Natural killer cell (primary cell): ENCODE results near the gene RAET1E. TPM values are rescaled to one million over a fixed set of nuclear protein-coding genes. Genes with fewer than 3 reads are reported as not detected.
A peak's percentile ranks its signal among the peaks of the same experiment; 100 is the strongest.

Experiments used
- ATAC-seq, 3 donors: fragments of 150-1000 bp in 2 of 3; fragments of 200-7000 bp in 1 of 3; cut with Tn5 transposase; 1 replicate in 1 of 3; 2 replicates in 2 of 3; pipeline ENCODE4 v1.10.0; 2021; ENCODE audit warnings: mild to moderate bottlenecking in 2 of 3, moderate library complexity in 2 of 3
- DNase-seq, 2 donors: peaks; one replicate each; pipeline versions ENCODE4 v3.0.0 to v3.0.0-alpha.2; 2013 to 2021; ENCODE audit warnings: mixed read lengths in 1 of 2
- H3K27ac ChIP-seq: one replicate; pipeline ENCODE4 v1.5.1; 2013; ENCODE audit warnings: mild to moderate bottlenecking, low read length
- H3K27me3 ChIP-seq: one replicate; pipeline ENCODE4 v1.6.1; 2013; ENCODE audit warnings: low read length; ENCODE audit not compliant: control insufficient read depth, insufficient read depth
- H3K36me3 ChIP-seq: one replicate; pipeline ENCODE4 v1.6.1; 2013; ENCODE audit warnings: low read length; ENCODE audit not compliant: control insufficient read depth, insufficient read depth
- H3K4me1 ChIP-seq: one replicate; pipeline ENCODE4 v1.6.1; 2013; ENCODE audit warnings: low read length; ENCODE audit not compliant: control insufficient read depth, insufficient read depth
- H3K4me3 ChIP-seq: one replicate; pipeline ENCODE4 v1.5.1; 2013; ENCODE audit warnings: low read length
- H3K9me3 ChIP-seq: one replicate; pipeline ENCODE4 v1.6.1; 2013; ENCODE audit warnings: low read length; ENCODE audit not compliant: control insufficient read depth, insufficient read depth
- H3K27ac Mint-ChIP-seq, 2 donors: one replicate each; pipeline ENCODE4 v1.8.0; 2022; ENCODE audit warnings: mild to moderate bottlenecking in 2 of 2, mixed read lengths in 2 of 2, moderate library complexity in 1 of 2
- H3K27me3 Mint-ChIP-seq, 2 donors: one replicate each; pipeline ENCODE4 v1.8.0; 2022; ENCODE audit warnings: low read depth in 2 of 2, mixed read lengths in 2 of 2
- H3K36me3 Mint-ChIP-seq: one replicate; pipeline ENCODE4 v1.8.0; 2022; ENCODE audit warnings: mixed read lengths
- H3K4me1 Mint-ChIP-seq, 2 donors: one replicate each; pipeline ENCODE4 v1.8.0; 2022; ENCODE audit warnings: mixed read lengths in 2 of 2
- H3K4me3 Mint-ChIP-seq: one replicate; pipeline ENCODE4 v1.8.0; 2022; ENCODE audit warnings: mild to moderate bottlenecking, moderate library complexity, mixed read lengths
- H3K9me3 Mint-ChIP-seq, 2 donors: one replicate each; pipeline ENCODE4 v1.8.0; 2022; ENCODE audit warnings: mixed read lengths in 2 of 2
- WGBS: methylation state at CpG from one replicate; pipeline ENCODE4 v1.1.7; 2013; ENCODE audit warnings: missing lambda C conversion rate; ENCODE audit not compliant: insufficient coverage; 5-methylcytosine and 5-hydroxymethylcytosine counted together
- intact Hi-C: fragments of 100-400 bp; cut with micrococcal nuclease; formaldehyde crosslinking; loops from one replicate; pipeline ENCODE4 v1.14.2; 2022
- total RNA-seq, 4 donors: library from RNA; stranded (reverse); fragments of 120-200 nt in 1 of 4; gene quantifications; one replicate each; pipeline versions ENCODE4 v1.2.3 to v1.2.4, GENCODE V29; 2013 to 2022
- TF ChIP-seq, protein P1 (sequence below): fragments of 200-600 bp; IDR thresholded peaks from one replicate; pipeline ENCODE4 v1.8.0; 2022; ENCODE audit warnings: antibody characterized with exemption

The RAET1E gene
- total RNA-seq, 3 donors from 2014 or later (not counting 1 experiment from before 2014, with no cell fraction given): not detected

GRCh38 chr6:149898966-149899365 is 1.1 kb upstream of the RAET1E start:
- 95% methylated on average over 9 of the region's 9 CpGs for WGBS
- no peaks in the 10 kb centered on the region for H3K4me1 ChIP-seq
- no peaks in the 10 kb centered on the region for H3K9me3 ChIP-seq
- H3K9me3 Mint-ChIP-seq: no peaks in the 10 kb centered on the region
- no peak overlapping the region for H3K4me3 ChIP-seq
- H3K27ac Mint-ChIP-seq: no peak overlapping the region
- DNase-seq (no peak), ATAC-seq (no peak)
- no peaks in the 10 kb centered on the region for H3K36me3 Mint-ChIP-seq
- intact Hi-C loops: no loop called here
- H3K27ac ChIP-seq: no peak overlapping the region
- H3K27me3 ChIP-seq: no peaks in the 10 kb centered on the region
- peaks cover 10 to 12% of the 10 kb centered on the region in 2 donors for H3K27me3 Mint-ChIP-seq
- no peaks in the 10 kb centered on the region for H3K36me3 ChIP-seq
- TF ChIP-seq, protein P1, sequence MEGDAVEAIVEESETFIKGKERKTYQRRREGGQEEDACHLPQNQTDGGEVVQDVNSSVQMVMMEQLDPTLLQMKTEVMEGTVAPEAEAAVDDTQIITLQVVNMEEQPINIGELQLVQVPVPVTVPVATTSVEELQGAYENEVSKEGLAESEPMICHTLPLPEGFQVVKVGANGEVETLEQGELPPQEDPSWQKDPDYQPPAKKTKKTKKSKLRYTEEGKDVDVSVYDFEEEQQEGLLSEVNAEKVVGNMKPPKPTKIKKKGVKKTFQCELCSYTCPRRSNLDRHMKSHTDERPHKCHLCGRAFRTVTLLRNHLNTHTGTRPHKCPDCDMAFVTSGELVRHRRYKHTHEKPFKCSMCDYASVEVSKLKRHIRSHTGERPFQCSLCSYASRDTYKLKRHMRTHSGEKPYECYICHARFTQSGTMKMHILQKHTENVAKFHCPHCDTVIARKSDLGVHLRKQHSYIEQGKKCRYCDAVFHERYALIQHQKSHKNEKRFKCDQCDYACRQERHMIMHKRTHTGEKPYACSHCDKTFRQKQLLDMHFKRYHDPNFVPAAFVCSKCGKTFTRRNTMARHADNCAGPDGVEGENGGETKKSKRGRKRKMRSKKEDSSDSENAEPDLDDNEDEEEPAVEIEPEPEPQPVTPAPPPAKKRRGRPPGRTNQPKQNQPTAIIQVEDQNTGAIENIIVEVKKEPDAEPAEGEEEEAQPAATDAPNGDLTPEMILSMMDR: no peak
- H3K4me3 Mint-ChIP-seq: no peak overlapping the region
- peaks cover 0 to 6% of the 10 kb centered on the region in 2 donors for H3K4me1 Mint-ChIP-seq

DNA sequence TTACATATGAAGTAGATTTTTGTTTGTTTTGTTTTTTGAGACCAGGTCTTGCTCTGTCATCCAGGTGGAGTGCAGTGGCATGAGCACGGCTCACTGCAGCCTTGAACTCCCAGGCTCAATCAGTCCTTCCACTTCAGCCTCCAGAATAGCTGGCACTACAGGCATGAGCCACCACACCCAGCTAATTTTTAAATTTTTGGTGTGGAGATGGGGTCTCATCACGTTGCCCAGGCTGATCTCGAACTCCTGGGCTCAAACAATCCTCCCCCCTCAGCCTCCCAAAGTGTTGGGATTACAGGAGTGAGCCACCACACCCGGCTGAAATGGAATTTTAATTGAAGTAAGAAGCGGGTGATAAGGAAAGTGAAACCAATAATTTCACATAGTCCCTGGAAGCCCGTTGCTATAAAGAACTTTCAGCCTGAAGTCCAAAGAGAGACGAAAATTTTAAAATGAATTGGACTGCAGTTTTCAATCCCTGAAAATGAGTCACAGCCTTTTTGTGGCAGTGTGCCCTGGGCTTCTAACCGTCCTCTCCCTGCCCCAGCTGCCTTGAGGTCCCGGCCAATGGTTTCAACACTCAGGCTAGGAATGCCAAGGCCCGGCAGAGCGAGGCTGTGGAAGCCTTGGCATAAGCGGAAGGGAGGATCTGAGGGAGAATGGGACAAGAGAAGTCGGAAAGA is 757 bp downstream of the RAET1E start:
- WGBS: 90% methylated on average over 11 of the region's 13 CpGs
- Histone ChIP-seq H3K36me3 (no peaks in the 10 kb centered on the region), H3K4me1 (no peaks in the 10 kb centered on the region), H3K4me3 (no peak overlapping the region), H3K9me3 (no peaks in the 10 kb centered on the region), H3K27ac (no peak overlapping the region), H3K27me3 (no peaks in the 10 kb centered on the region)
- no peak for DNase-seq
- intact Hi-C loops: no loop called here
- Mint-ChIP-seq H3K36me3 (no peaks in the 10 kb centered on the region), H3K4me3 (no peak overlapping the region), H3K9me3 (no peaks in the 10 kb centered on the region), H3K27ac (no peak overlapping the region), H3K27me3 (peaks cover 12 to 23% of the 10 kb centered on the region in 2 donors), H3K4me1 (peaks cover 0 to 6% of the 10 kb centered on the region in 2 donors)
- TF ChIP-seq, protein P1: no peak
- ATAC-seq: peak in 1 of 3 donors; percentile 15

DNA sequence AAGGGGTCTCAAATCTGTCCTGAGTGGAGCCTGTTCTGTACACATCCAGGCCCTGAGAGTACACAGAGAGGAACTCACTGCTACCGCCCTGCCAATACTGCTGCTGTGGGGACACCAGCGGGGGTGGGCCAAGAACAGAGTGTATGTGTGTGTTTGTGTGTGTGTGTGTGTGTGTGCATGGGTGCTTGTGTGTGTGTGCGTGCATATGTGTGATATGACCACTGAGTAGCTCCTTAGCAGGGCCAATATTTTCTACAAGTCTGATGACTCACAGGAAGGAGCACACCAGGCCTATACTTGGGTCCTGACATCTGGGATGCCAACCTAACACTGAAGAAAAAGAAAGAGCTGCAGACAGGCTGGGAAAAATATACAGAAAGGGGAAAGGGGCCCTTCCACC is 1.4 kb downstream of the RAET1E start:
- H3K27ac Mint-ChIP-seq: no peak overlapping the region
- DNase-seq: no peak
- no peak overlapping the region for H3K27ac ChIP-seq

More for the DNA sequence above, 1.4 kb downstream of the RAET1E start:
- H3K27me3 ChIP-seq: no peaks in the 10 kb centered on the region
- no peaks in the 10 kb centered on the region for H3K9me3 Mint-ChIP-seq
- peak in 1 of 3 donors; percentile 14 for ATAC-seq
- no peaks in the 10 kb centered on the region for H3K4me1 ChIP-seq
- intact Hi-C loops: no loop called here
- peaks cover 0 to 6% of the 10 kb centered on the region in 2 donors for H3K4me1 Mint-ChIP-seq
- WGBS: 79% methylated on average over 3 of the region's 3 CpGs
- no peaks in the 10 kb centered on the region for H3K36me3 Mint-ChIP-seq
- no peak overlapping the region for H3K4me3 Mint-ChIP-seq
- no peaks in the 10 kb centered on the region for H3K9me3 ChIP-seq
- no peaks in the 10 kb centered on the region for H3K36me3 ChIP-seq
- TF ChIP-seq, protein P1: no peak
- H3K27me3 Mint-ChIP-seq: peaks cover 12 to 23% of the 10 kb centered on the region in 2 donors
- H3K4me3 ChIP-seq: no peak overlapping the region
